Globus pallidus (tissue), 1 donor: ENCODE data around the gene RBMS3.
"Not testable (repeated sequence)": the region's sequence is repeated elsewhere in the genome, so short reads cannot be mapped to it uniquely, and the experiment has no call there.

ENCODE experiments used
- DNase-seq: peaks from one replicate; pipeline ENCODE4 v3.0.0-alpha.2; 2015; ENCODE audit warnings: low spot score

The RBMS3 gene

DNA sequence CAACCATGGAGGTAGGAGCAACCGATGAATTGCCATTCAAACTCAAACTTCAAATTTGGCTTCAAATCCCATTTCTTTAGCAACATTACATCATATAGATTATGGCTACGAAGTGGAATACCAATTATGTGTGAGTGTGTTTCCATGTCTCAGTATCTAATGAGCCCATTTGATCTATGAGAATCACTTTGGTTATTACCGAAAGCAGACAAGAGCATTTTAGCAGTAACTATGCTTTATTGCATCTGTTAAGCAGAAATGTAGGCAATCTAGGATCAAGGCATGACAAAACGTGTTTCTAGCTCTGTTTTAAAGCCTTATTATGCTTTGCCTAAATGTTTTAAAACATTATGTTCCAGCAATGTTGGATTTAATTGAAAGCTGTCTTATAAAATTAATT lies 743.6 kb downstream of the RBMS3 start:
- DNase-seq: no peak

DNA sequence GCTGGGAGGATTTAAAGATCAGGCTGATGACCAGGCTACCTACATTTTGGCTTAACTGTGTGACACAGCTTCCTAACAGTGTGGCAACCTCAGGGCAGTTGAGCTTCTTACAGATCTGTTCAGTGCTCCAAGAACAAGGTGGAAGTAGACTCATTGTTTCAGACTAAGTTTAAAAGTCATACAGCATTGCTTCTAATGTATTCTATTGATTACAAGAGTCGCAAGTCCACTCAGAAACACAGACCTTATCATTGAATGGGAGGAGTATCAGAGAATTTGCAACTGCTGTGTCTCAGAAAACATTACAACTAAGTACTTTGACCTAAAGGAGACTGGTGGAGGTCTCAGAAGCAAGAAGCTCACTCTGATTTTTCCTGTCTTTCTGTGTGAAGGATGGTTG lies 746.0 kb downstream of the RBMS3 start:
- no peak for DNase-seq

DNA sequence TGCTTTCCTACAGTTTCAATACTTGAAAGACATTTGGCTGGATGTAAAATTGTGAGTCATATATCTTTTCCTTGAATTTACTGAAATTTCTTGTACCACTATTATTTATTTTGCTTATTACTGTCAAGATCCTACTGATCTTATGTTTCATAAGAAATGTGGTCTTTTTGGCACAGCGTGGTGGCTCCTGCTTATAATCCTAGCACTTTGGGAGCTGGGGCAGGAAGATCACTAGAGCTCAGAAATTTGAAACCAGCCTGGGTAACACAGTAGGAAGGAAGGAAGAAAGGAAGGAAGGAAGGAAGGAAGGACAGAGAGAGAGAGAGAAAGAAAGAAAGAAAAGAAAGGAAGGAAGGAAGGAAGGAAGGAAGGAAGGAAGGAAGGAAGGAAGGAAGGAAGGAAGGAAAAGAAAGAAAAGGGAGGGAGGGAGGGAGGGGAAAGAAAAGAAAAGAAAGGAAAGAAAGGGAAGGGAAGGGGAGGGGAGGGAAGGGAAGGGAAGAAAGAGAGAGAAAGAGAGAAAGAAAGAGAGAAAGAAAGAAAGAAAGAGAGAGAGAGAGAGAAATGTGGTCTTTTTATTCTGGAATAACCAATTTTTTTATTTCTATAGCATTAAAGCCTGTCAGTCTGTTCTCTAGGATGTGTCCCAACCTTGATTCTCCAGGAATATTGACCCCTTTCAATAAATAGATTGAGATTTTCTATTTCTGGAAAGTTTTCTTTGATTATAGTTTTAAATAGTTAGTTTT lies 753.5 kb downstream of the RBMS3 start:
- DNase-seq: no peak

DNA sequence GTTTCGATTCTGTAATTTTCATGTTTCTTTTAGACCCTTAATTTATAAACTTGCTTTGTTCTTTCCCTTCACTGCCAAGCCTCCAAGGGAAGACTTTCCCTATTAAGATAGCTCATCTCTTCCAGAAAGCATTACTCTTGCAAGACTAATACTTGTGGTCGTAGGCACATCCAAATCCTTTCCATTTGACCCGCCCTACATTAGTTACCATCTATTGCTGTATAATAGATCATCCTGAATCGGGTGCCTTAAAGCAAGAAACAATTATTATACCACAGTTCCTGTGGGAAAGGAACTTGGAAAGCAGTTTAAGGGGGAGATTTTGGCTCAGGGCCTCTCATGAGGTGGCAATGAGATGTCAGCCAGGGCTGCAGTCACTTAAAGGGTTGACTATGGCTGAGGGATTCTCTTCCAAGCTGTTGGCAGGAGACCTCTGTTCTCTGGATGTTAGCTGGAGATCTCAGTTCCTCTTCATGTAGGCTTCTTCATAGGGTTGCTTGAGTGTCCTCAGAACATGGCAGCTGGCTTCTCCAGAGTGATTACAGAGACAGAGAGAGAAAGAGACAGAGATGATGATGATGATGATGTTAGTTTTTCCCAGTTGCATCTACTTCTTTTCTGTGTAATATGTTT lies 755.2 kb downstream of the RBMS3 start:
- no peak for DNase-seq

DNA sequence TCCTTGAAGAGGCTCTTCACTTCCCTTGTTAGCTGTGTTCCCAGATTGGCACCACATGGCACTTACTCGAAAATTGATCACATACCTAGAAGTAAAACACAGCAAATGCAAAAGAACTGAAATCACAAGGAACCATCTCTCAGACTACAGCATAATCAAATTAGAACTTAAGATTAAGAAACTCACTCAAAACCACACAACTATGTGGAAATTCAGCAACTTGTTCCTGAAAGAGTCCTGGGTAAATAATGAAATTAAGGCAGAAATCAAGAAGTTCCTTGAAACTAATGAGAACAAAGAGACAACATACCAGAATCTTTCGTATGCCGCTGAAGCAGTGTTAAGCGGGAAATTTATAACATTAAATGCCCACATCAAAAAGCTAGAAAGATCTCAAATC lies 759.3 kb downstream of the RBMS3 start:
- DNase-seq: no peak

DNA sequence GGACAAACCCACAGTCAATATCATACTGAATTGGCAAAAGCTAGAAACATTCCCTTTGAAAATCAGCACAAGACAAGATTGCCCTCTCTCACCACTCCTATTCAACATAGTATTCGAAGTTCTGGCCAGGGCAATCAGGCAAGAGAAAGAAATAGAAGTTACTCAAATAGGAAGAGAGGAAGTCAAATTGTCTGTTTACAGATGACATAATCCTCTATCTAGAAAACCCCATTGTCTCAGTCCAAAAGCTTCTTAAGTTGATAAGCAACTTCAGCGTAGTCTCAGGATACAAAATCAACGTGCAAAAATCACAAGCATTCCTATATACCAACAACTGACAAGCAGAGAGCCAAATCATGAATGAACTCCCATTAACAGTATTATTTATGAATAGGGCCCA lies 760.6 kb downstream of the RBMS3 start:
- not testable (repeated sequence) for DNase-seq

DNA sequence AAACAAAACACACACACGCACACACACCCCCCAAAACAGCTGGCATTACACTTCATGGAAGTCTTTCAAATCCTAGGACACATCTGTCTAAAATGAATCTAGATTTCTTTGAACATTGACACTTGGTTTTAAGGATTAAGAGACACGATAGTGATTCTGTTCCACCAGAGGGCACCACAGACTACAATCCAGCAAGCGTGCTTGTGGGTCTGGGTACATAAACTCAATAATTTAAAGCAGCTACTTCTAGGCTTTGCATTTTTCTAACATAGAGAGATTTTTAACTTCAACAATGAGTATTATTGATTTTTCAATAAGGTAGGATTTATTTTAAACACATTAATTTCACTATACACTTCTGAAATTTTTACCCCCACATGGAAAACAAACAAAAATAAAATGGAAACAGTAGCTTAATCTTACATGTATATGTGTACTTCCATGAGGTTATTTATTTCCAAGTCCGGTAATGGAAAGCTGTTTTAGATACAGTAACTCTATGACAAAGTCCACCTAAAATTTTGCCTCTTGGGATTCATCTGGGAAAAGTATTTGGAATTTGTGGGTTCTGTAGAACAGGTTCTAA lies 761.5 kb downstream of the RBMS3 start:
- peak; percentile 57 for DNase-seq

DNA sequence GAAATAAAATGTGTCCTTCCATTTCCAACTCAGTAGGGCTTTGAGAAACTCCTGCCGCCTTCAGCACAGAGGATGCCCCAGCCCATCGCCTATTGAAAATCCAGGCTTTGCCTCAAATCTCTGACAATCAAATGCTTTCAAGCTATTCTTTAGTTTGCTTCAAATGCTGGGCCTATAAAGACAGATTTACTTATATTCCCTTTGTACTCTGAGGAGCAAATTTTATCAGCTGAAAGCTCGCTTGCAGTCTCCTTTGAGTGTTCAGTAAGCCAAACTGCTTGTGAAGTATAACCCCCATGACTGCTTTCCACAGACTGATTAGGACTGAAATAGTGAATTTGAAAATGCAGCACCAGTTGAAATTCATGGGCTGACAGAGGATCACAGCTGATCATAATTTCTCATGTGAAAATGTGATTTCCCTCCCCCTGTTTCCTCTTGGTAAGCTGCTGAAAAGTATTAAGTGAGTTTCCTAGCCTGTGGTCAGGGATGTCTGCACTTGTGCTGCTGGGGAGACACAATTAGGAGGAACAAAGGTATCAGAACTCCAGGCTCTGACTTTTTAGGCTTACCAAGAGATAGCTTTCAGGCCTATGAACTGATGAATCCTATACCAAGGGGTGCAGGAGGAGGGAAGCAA lies 762.2 kb downstream of the RBMS3 start:
- DNase-seq: no peak

DNA sequence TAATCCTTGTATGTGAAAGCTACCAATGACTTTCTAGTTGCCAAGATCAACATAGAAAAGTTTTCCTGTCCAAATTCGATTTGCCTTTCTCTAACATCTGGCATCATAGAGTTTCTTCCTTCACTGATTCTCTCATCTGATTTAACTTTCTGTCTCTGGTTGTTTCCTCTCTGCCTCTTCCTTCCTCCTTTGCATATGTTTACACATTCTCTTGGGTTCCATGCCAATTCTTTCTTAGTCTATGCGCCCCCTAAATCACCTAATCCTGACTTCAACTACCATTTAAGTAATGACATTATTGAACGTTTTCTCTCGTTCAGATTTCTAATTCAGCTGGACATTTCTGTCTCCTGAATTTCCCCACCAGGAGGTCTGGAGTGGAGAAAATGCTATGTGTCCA lies 763.6 kb downstream of the RBMS3 start:
- no peak for DNase-seq

DNA sequence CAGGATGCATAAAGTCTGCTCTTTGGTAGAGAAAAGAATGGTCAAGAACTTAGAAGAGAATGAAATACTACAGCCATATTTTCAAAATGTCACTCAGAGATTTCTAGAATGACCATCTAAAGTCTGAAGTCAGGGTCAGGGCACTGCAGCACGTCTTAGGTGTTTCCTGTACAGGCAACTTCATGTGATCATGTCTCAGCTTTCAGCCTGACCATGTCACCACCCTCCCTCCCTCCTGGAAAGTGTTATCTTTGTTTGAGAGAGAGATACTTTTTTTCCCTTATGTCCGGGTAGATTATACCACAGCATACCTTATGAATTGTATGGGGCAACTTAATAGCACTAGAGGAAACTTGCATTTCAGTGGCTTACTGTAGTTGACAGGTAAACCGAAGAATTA lies 767.6 kb downstream of the RBMS3 start:
- no peak for DNase-seq

DNA sequence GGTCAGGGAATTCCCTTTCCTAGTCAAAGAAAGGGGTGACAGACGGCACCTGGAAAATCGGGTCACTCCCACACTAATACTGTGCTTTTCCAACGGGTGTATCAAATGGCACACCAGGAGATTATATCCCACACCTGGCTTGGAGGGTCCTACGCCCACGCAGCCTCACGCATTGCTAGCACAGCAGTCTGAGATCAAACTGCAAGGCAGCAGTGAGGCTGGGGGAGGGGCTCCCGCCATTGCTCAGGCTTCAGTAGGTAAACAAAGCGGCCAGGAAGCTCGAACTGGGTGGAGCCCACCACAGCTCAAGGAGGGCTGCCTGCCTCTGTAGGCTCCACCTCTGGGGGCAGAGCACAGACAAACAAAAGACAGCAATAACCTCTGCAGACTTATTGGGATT lies 769.2 kb downstream of the RBMS3 start:
- DNase-seq: not testable (repeated sequence)

DNA sequence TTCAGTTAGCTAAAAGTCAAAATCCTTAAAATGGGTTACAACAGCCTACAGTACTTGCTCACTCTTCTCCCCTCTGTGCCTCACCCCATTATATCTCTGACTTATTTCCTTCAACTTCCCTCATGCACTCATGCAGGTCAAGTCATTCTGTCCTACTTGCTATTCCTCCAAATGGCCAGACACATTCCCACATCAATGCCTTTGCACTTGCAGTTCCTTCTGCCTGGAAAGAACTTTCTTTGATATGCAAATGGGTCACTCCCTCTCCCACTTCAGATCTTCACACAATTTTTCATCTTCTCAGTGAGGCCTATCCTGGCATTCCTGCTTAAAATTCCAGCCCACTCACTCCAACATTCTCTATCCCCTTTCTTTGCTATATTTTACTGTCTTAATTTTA lies 778.4 kb downstream of the RBMS3 start:
- no peak for DNase-seq
